HepG2 (cell line): ENCODE results near the gene PTCRA. TPM values are rescaled to one million over a fixed set of nuclear protein-coding genes. Genes with fewer than 3 reads are reported as not detected.

Source experiments
- ADNP ChIP-seq: sonication (generic); formaldehyde crosslinking; IDR thresholded peaks from 2 replicates; pipeline ENCODE4 v1.4.0; 2020; ENCODE audit warnings: missing genetic modification reagents
- ARHGAP35 ChIP-seq: sonication (generic); formaldehyde crosslinking; IDR thresholded peaks from 2 replicates; pipeline ENCODE4 v1.9.0; 2022; ENCODE audit warnings: mild to moderate bottlenecking, inconsistent platforms, moderate library complexity, missing genetic modification reagents, borderline replicate concordance
- CAMTA2 ChIP-seq: sonication (generic); formaldehyde crosslinking; IDR thresholded peaks from 2 replicates; pipeline ENCODE4 v1.4.0; 2020; ENCODE audit warnings: mild to moderate bottlenecking, missing genetic modification reagents, borderline replicate concordance
- CREB1 ChIP-seq, 2 experiments: fragments of 450-650 bp in 1 of 2; IDR thresholded peaks; 2 replicates each; pipeline ENCODE4 v1.6.1; 2016 to 2017; ENCODE audit warnings: control low read depth in 1 of 2, mild to moderate bottlenecking in 1 of 2, missing compliant biosample characterization in 1 of 2, missing genetic modification characterization in 1 of 2
- FOXO1 ChIP-seq: sonication (generic); formaldehyde crosslinking; IDR thresholded peaks from 2 replicates; pipeline ENCODE4 v1.4.0; 2020; ENCODE audit warnings: missing genetic modification reagents
- HDAC6 ChIP-seq: fragments of 200-600 bp; sonication (generic); IDR thresholded peaks from 2 replicates; pipeline ENCODE4 v1.7.0; 2017; ENCODE audit warnings: mild to moderate bottlenecking, antibody characterized with exemption, low read length, low read depth
- MBNL3 ChIP-seq: fragments of 250-450 bp; sonication (Bioruptor Pico); conservative IDR thresholded peaks from 2 replicates; pipeline ENCODE4 v1.8.0; 2022; ENCODE audit warnings: mild to moderate bottlenecking, inconsistent platforms
- PCBP1 ChIP-seq: fragments of 200-400 bp; formaldehyde crosslinking; IDR thresholded peaks from 2 replicates; pipeline ENCODE4 v1.6.1; 2017; ENCODE audit warnings: mild to moderate bottlenecking, low read depth, low read length, borderline replicate concordance
- RARG ChIP-seq: sonication (generic); formaldehyde crosslinking; IDR thresholded peaks from 2 replicates; pipeline ENCODE4 v1.4.0; 2020; ENCODE audit warnings: low read depth, mild to moderate bottlenecking, missing genetic modification reagents
- RBAK ChIP-seq: sonication (generic); formaldehyde crosslinking; IDR thresholded peaks from 2 replicates; pipeline ENCODE4 v1.5.1; 2020; ENCODE audit warnings: mild to moderate bottlenecking, missing genetic modification reagents
- SKI ChIP-seq: fragments of 450-650 bp; IDR thresholded peaks from one replicate; pipeline ENCODE4 v1.6.1; 2018; ENCODE audit warnings: mild to moderate bottlenecking; ENCODE audit not compliant: partially characterized antibody
- TAF15 ChIP-seq: fragments of 200-400 bp; formaldehyde crosslinking; IDR thresholded peaks from one replicate; pipeline ENCODE4 v1.6.1; 2018; ENCODE audit warnings: mild to moderate bottlenecking, low read depth, low read length; ENCODE audit not compliant: poor library complexity, severe bottlenecking
- ZFAT ChIP-seq: sonication (generic); formaldehyde crosslinking; conservative IDR thresholded peaks from 2 replicates; pipeline ENCODE4 v1.8.1; 2023; ENCODE audit warnings: missing genetic modification reagents, inconsistent platforms
- ZMYM2 ChIP-seq: sonication (generic); formaldehyde crosslinking; IDR thresholded peaks from 2 replicates; pipeline ENCODE4 v1.8.0; 2022; ENCODE audit warnings: mild to moderate bottlenecking, missing genetic modification reagents
- ZNF234 ChIP-seq: sonication (generic); formaldehyde crosslinking; conservative IDR thresholded peaks from 2 replicates; pipeline ENCODE4 v1.5.1; 2020; ENCODE audit warnings: mild to moderate bottlenecking, missing genetic modification reagents
- ZNF260 ChIP-seq: sonication (generic); formaldehyde crosslinking; IDR thresholded peaks from 2 replicates; pipeline ENCODE4 v1.4.0; 2020; ENCODE audit warnings: missing genetic modification reagents, low read depth, mild to moderate bottlenecking, borderline replicate concordance
- ZNF331 ChIP-seq: sonication (generic); formaldehyde crosslinking; IDR thresholded peaks from 2 replicates; pipeline ENCODE4 v1.4.0; 2020; ENCODE audit warnings: missing genetic modification reagents
- ZNF670 ChIP-seq: sonication (generic); formaldehyde crosslinking; IDR thresholded peaks from 2 replicates; pipeline ENCODE4 v1.8.0; 2022; ENCODE audit warnings: mild to moderate bottlenecking, missing genetic modification reagents, borderline replicate concordance
- polyA plus RNA-seq, 8 experiments: library from polyadenylated mRNA; depleted of rRNA in 3 of 8; stranded (reverse) in 7 of 8; unstranded in 1 of 8; fragments of >200 nt; fragmentation: Illumina TruSeq in 4 of 8; extraction: Trizol in 4 of 8; gene quantifications; 2 replicates each; pipeline versions ENCODE4 v1.2.1 to v1.2.3, GENCODE V29; 2011 to 2016; ENCODE audit warnings: low read depth in 4 of 8, missing spikeins in 1 of 8, mixed read lengths in 1 of 8; ENCODE audit not compliant: insufficient read depth in 1 of 8
- total RNA-seq, 5 experiments: library from RNA; depleted of rRNA; stranded (reverse); fragments of >200 nt; fragmentation: Illumina TruSeq; extraction: Trizol; gene quantifications; 2 replicates each; pipeline ENCODE4 v1.2.3, GENCODE V29; 2016; ENCODE audit warnings: low read depth in 1 of 5
- TF ChIP-seq, protein P1 (sequence below): sonication (generic); formaldehyde crosslinking; conservative IDR thresholded peaks from 2 replicates; pipeline ENCODE4 v1.8.1; 2023; ENCODE audit warnings: missing genetic modification reagents
- TF ChIP-seq, protein P2 (sequence below): sonication (generic); formaldehyde crosslinking; IDR thresholded peaks from 2 replicates; pipeline ENCODE4 v1.4.0; 2020; ENCODE audit warnings: mild to moderate bottlenecking, missing genetic modification reagents
- TF ChIP-seq, protein P3 (sequence below): sonication (generic); formaldehyde crosslinking; conservative IDR thresholded peaks from 2 replicates; pipeline ENCODE4 v1.5.0; 2020; ENCODE audit warnings: missing genetic modification reagents
- TF ChIP-seq, protein P4 (sequence below): sonication (generic); formaldehyde crosslinking; IDR thresholded peaks from 2 replicates; pipeline ENCODE4 v1.5.0; 2020; ENCODE audit warnings: missing genetic modification reagents, mild to moderate bottlenecking, borderline replicate concordance

Gene PTCRA
- total and polyA plus RNA-seq, 2 of the 13 experiments (the other 11 are each of a cell fraction or from before 2014, with no cell fraction given), result not detected

DNA sequence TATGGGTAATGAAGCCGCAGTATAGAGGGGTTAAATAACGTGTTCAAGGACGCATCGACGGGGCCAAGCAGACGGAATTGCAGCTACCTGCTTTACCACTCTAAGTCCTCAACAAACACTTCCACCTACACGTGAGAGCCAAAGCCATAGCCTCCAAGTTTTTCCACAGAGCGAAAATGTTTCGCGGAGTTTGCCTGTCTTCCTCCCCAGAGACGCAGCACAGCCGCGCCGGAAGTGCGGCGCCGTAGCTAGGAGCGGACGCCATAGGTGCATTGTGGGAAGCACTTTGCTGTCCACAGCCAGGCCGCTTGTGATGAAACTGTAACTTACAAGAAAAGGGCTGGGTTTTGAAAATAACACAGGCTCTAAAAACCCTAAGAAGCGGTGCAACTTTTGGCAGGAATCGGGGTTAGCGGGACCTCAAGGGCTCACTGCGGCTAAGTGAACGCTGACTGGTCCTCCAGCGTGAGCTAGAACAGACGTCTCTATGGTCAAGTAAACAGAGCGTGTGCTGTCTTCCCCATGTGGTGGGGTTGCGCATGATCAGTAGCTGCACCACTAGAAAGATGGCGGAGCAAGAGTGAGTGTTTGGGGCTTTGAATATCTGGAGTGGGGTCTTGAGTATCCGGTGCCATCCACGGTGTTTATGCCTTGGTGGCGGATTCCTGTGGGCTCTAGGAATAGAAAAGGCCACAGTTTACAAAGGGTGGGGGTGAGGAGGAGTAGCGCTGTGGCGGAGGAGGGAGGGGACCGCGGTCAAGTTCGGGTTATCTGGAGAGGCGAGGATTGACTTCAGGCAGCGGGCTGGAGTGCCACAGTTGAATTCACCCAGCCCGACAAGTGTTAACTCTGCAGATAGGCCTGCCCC is 36.2 kb upstream of the PTCRA start, which contains the start of gene RPL7L1 (continued):
- TF ChIP-seq, protein P1, sequence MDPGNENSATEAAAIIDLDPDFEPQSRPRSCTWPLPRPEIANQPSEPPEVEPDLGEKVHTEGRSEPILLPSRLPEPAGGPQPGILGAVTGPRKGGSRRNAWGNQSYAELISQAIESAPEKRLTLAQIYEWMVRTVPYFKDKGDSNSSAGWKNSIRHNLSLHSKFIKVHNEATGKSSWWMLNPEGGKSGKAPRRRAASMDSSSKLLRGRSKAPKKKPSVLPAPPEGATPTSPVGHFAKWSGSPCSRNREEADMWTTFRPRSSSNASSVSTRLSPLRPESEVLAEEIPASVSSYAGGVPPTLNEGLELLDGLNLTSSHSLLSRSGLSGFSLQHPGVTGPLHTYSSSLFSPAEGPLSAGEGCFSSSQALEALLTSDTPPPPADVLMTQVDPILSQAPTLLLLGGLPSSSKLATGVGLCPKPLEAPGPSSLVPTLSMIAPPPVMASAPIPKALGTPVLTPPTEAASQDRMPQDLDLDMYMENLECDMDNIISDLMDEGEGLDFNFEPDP, result 0 out of 2 replicates have a peak, but pooled peaks have one; percentile 47
- TF ChIP-seq ZMYM2 (CRISPR knock-in tag) (no peak; the same call in 1 of the 2 replicates), PCBP1 (no peak), ZNF670 (no peak), MBNL3 (CRISPR knock-in tag) (no peak), ZNF260 (CRISPR knock-in tag) (0 out of 2 replicates have a peak, but pooled peaks have one; percentile 66), RBAK (CRISPR knock-in tag) (peak; percentile 67; the same call in 1 of the 2 replicates), CAMTA2 (CRISPR knock-in tag) (peak; percentile 56; the same call in 1 of the 2 replicates), ARHGAP35 (CRISPR knock-in tag) (peak; percentile 85; the same call in 1 of the 2 replicates), ZNF234 (CRISPR knock-in tag) (no peak), RARG (CRISPR knock-in tag) (no peak), SKI (no peak), CREB1 (IDR thresholded peaks at IDR 0.05) (peak; percentile 83), CREB1 (CRISPR knock-in tag; IDR thresholded peaks at IDR 0.05) (peak; percentile 98), FOXO1 (CRISPR knock-in tag) (peak; percentile 53; the same call in 1 of the 2 replicates), ZFAT (CRISPR knock-in tag) (peak; percentile 91), HDAC6 (no peak), ZNF331 (CRISPR knock-in tag) (no peak; the same call in 1 of the 2 replicates), ADNP (CRISPR knock-in tag) (no peak), TAF15 (no peak)
- TF ChIP-seq, protein P2, sequence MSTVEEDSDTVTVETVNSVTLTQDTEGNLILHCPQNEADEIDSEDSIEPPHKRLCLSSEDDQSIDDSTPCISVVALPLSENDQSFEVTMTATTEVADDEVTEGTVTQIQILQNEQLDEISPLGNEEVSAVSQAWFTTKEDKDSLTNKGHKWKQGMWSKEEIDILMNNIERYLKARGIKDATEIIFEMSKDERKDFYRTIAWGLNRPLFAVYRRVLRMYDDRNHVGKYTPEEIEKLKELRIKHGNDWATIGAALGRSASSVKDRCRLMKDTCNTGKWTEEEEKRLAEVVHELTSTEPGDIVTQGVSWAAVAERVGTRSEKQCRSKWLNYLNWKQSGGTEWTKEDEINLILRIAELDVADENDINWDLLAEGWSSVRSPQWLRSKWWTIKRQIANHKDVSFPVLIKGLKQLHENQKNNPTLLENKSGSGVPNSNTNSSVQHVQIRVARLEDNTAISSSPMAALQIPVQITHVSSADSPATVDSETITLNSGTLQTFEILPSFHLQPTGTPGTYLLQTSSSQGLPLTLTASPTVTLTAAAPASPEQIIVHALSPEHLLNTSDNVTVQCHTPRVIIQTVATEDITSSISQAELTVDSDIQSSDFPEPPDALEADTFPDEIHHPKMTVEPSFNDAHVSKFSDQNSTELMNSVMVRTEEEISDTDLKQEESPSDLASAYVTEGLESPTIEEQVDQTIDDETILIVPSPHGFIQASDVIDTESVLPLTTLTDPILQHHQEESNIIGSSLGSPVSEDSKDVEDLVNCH (CRISPR knock-in tag), result no peak
- TF ChIP-seq, protein P3, sequence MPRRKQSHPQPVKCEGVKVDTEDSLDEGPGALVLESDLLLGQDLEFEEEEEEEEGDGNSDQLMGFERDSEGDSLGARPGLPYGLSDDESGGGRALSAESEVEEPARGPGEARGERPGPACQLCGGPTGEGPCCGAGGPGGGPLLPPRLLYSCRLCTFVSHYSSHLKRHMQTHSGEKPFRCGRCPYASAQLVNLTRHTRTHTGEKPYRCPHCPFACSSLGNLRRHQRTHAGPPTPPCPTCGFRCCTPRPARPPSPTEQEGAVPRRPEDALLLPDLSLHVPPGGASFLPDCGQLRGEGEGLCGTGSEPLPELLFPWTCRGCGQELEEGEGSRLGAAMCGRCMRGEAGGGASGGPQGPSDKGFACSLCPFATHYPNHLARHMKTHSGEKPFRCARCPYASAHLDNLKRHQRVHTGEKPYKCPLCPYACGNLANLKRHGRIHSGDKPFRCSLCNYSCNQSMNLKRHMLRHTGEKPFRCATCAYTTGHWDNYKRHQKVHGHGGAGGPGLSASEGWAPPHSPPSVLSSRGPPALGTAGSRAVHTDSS (CRISPR knock-in tag), result no peak
- TF ChIP-seq, protein P4, sequence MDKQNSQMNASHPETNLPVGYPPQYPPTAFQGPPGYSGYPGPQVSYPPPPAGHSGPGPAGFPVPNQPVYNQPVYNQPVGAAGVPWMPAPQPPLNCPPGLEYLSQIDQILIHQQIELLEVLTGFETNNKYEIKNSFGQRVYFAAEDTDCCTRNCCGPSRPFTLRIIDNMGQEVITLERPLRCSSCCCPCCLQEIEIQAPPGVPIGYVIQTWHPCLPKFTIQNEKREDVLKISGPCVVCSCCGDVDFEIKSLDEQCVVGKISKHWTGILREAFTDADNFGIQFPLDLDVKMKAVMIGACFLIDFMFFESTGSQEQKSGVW (CRISPR knock-in tag), result no peak
